ENCODE data around the gene ZNF189.

DNA sequence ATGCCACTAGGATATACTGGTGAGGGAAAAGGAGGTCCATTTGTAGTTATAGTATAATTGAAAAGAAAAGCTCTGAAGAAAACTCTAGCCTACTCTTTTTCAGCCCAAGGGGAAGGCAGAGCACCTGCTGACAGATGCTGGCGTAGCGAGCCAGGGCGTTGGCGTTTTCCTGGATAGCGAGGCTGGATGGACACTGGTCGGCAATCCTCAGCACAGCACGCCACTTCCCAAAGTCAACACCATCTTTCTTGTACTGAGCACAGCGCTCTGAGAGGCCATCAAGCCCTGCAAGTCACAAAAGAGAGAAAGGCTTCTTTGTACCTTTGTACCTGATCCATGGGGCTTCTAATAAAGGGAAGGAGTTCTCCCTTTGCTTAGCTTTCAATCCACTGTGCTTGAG, 28.7 kb downstream of the ZNF189 start:
- TF ChIP-seq, protein P1, sequence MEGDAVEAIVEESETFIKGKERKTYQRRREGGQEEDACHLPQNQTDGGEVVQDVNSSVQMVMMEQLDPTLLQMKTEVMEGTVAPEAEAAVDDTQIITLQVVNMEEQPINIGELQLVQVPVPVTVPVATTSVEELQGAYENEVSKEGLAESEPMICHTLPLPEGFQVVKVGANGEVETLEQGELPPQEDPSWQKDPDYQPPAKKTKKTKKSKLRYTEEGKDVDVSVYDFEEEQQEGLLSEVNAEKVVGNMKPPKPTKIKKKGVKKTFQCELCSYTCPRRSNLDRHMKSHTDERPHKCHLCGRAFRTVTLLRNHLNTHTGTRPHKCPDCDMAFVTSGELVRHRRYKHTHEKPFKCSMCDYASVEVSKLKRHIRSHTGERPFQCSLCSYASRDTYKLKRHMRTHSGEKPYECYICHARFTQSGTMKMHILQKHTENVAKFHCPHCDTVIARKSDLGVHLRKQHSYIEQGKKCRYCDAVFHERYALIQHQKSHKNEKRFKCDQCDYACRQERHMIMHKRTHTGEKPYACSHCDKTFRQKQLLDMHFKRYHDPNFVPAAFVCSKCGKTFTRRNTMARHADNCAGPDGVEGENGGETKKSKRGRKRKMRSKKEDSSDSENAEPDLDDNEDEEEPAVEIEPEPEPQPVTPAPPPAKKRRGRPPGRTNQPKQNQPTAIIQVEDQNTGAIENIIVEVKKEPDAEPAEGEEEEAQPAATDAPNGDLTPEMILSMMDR (conservative IDR thresholded peaks at IDR 0.05 in 1 of 2, IDR thresholded peaks at IDR 0.05 in 1 of 2; ENCODE audit: extremely low read depth in 1 of 2, insufficient read depth in 1 of 2, low read depth in 1 of 2, low read length in 2 of 2) = no peak
- TF ChIP-seq EZH2 (IDR thresholded peaks at IDR 0.05; ENCODE audit: borderline replicate concordance, low read length) = no peak

All from mammary epithelial cell (primary cell).